Psoas muscle (tissue), 8 donors: ENCODE data around the gene PRSS33. TPM values are rescaled to one million over a fixed set of nuclear protein-coding genes. Genes with fewer than 3 reads are reported as not detected.

Experiments used
- ATAC-seq, 4 donors: fragments of 200-7000 bp; cut with Tn5 transposase; one replicate each; pipeline ENCODE4 v1.9.1; 2020; ENCODE audit warnings: moderate library complexity in 3 of 4, mild to moderate bottlenecking in 2 of 4
- DNase-seq, 2 donors: peaks; one replicate each; pipeline ENCODE4 v3.0.0-alpha.2; 2020
- H3K27ac ChIP-seq: fragments of 200-600 bp; one replicate; pipeline ENCODE4 v1.8.0; 2022
- H3K27me3 ChIP-seq, 3 donors: fragments of 200-600 bp in 1 of 3; one replicate each; pipeline versions ENCODE4 v1.6.1 to v1.8.0; 2013 to 2022; ENCODE audit warnings: low read length in 2 of 3, mild to moderate bottlenecking in 2 of 3, moderate library complexity in 1 of 3; ENCODE audit not compliant: insufficient read depth in 3 of 3
- H3K36me3 ChIP-seq, 2 donors: fragments of 200-600 bp in 1 of 2; one replicate each; pipeline versions ENCODE4 v1.6.1 to v1.8.0; 2013 to 2022; ENCODE audit warnings: low read depth in 1 of 2, mild to moderate bottlenecking in 1 of 2, moderate library complexity in 1 of 2; ENCODE audit not compliant: insufficient read depth in 1 of 2
- H3K4me1 ChIP-seq: fragments of 200-600 bp; one replicate; pipeline ENCODE4 v1.8.0; 2022
- H3K4me3 ChIP-seq: fragments of 200-600 bp; one replicate; pipeline ENCODE4 v1.8.0; 2022; ENCODE audit warnings: mild to moderate bottlenecking
- H3K9me3 ChIP-seq: fragments of 200-600 bp; one replicate; pipeline ENCODE4 v1.8.0; 2022
- CTCF ChIP-seq: fragments of 200-600 bp; IDR thresholded peaks from one replicate; pipeline ENCODE4 v1.8.0; 2022; ENCODE audit warnings: antibody characterized with exemption
- WGBS, 3 donors: extraction: QIAGEN DNeasy Blood & Tissue Kit; methylation state at CpG; one replicate each; pipeline versions ENCODE4 v1.1.6 to v1.1.7; 2013; 5-methylcytosine and 5-hydroxymethylcytosine counted together
- intact Hi-C, 2 donors: fragments of 100-400 bp; cut with DNase I; formaldehyde crosslinking; loops; one replicate each; pipeline versions ENCODE4 v1.11.0 to v1.14.2; 2022
- polyA plus RNA-seq, 3 donors: library from polyadenylated mRNA; stranded (reverse); fragments of 200-250 nt; gene quantifications; one replicate each; pipeline ENCODE4 v1.2.3, GENCODE V29; 2013
- total RNA-seq, 4 donors: library from RNA; stranded (reverse); fragmentation: NEBNext Ultra II Directional in 2 of 4; extraction: Animal tissue kit (Norgen Biotek cat#: 25700) in 2 of 4; gene quantifications; one replicate each; pipeline versions ENCODE4 v1.2.1 to v1.2.4, GENCODE V29; 2021 to 2023
- donor health status: healthy with polysubstance abuse.
- donor health status: DM: no; HTN: no; CAD: no; lungs with moderate emphysema.
- donor health status: Bipolar disorder and iron deficiency.
- donor health status: healthy.
- donor health status: DM: yes; HTN: yes; CAD: no.
- donor health status: DM: no; HTN: no; CAD: no.
- donor health status: DM: no; HTN: no; CAD: no.
- donor health status: DM: yes; HTN: yes; CAD: no.

PRSS33 gene
- total and polyA plus RNA-seq, 7 donors = not detected

DNA sequence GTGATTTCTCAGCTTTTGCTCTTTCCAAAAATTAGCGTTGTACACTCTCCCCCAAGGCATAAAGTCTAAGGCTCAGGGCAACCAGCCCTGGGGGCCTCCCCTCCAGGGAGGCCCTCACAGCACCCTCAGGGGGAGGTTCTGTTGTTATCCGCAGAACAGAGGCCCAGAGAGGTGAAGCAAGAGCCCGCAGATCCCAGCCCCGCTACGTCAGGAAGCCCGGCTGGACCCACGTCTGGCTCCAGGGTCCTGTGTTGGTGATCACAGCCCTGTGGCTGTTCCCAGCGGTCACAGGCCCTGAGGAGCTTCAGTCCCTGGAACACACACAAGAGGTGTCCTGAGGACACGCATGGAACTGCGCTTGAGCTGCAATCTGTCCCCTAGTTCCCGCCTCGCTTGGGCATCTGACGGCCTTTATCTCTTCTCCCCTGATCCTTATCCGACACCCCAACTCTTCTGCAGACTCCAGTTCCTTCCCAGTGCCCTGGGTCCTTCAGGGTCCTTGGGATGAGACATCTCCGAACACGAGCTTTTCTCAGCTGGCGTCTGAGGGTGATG, 41.6 kb upstream of the PRSS33 start:
- ATAC-seq = no peak
- Histone ChIP-seq H3K27me3 (peaks cover 0 to 31% (median 3%) of the 10 kb centered on the region in 3 donors), H3K36me3 (no peaks in the 10 kb centered on the region), H3K9me3 (no peaks in the 10 kb centered on the region), H3K27ac (no peak overlapping the region), H3K4me3 (no peak overlapping the region), H3K4me1 (no peaks in the 10 kb centered on the region)
- peak in 1 of 2 donors; percentile 40 for DNase-seq
- intact Hi-C loops = no loop called here
- 80 to 81% (median 80%) methylated on average over 17 of the region's 17 CpGs for WGBS, 3 donors
- TF ChIP-seq CTCF = no peak

DNA sequence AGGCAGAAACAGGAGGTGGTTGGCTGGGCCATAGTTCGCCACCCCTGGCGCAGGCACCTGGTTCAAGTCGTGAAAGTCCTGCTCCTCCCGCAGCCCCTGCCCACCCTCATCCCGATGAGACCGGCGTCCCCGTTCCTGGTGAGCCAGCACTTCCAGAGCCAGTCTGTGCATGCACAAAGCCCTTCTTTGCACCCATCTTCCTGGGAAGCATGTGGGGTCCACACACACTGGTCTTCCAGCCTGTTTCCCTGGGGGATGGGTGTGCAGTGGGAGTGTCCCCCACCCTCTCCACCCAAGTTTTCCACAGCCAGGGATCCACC, 41.1 kb upstream of the PRSS33 start:
- peaks cover 0 to 28% (median 3%) of the 10 kb centered on the region in 3 donors for H3K27me3 ChIP-seq
- intact Hi-C loops = no loop called here
- H3K4me1 ChIP-seq = no peaks in the 10 kb centered on the region
- H3K27ac ChIP-seq = no peak overlapping the region
- no peak for ATAC-seq
- WGBS, 3 donors = 82 to 90% (median 88%) methylated on average over 8 of the region's 8 CpGs
- DNase-seq = peak in 1 of 2 donors; percentile 28
- H3K4me3 ChIP-seq = no peak overlapping the region
- H3K9me3 ChIP-seq = no peaks in the 10 kb centered on the region
- no peaks in the 10 kb centered on the region for H3K36me3 ChIP-seq
- TF ChIP-seq CTCF = no peak

DNA sequence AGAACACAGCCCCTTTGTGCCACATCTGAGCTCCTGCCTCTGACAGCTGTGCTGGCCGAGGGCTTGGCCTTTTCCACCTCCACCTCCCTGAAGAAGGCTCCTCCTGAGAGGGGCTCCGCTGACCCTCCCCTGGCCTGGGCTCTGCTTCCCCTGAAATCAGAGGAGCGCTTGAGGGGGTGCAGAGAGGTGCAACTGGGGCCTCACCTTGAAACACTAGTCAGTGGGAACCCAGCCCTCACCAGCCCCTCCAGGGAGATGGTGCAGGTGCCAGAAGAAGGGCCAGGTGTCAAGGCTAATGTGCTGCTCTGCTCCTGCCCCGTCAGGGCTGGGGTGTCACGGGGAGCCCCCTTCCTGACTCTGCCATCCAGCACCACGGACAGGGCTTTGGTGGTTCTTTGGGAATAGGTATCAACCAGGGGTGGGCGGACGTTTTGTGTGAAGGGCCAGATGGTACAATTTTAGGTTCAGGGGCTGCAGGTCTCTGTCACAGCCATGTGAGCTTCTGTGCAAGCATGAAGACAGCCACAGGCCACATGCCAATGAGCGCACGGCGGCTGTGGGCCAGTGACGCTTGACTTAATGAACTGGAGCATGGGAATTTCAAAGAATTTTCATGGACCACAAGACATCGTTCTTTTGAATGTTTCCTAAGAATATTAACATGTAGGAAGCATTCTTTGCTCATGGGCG, 40.6 kb upstream of the PRSS33 start:
- Histone ChIP-seq H3K4me1 (no peaks in the 10 kb centered on the region), H3K27me3 (peaks cover 0 to 28% (median 3%) of the 10 kb centered on the region in 3 donors), H3K9me3 (no peaks in the 10 kb centered on the region), H3K4me3 (no peak overlapping the region), H3K27ac (no peak overlapping the region), H3K36me3 (no peaks in the 10 kb centered on the region)
- no peak for TF ChIP-seq CTCF
- WGBS, 3 donors = 59 to 62% (median 60%) methylated on average over 14 of the region's 14 CpGs
- ATAC-seq (no peak), DNase-seq (peak in 1 of 2 donors; percentile 30)
- intact Hi-C loops = no loop called here

- H3K9me3 ChIP-seq = no peaks in the 10 kb centered on the region
- DNase-seq (peak in 1 of 2 donors; percentile 14), ATAC-seq (no peak)
- peaks cover 0 to 24% (median 3%) of the 10 kb centered on the region in 3 donors for H3K27me3 ChIP-seq
- H3K4me1 ChIP-seq = no peaks in the 10 kb centered on the region
- WGBS, 3 donors = 61 to 70% (median 63%) methylated on average over 14 to 15 of the region's 15 CpGs
- H3K27ac ChIP-seq = no peak overlapping the region
- TF ChIP-seq CTCF = no peak
- H3K4me3 ChIP-seq = no peak overlapping the region
- intact Hi-C loops = no loop called here
- H3K36me3 ChIP-seq = no peaks in the 10 kb centered on the region
Observed at GRCh38 chr16:2827374-2827791, 40.0 kb upstream of the PRSS33 start.
